Prostate gland (tissue), 2 donors: ENCODE measurements around the gene CPM. TPM values are rescaled to one million over a fixed set of nuclear protein-coding genes. Genes with fewer than 3 reads are reported as not detected.

Experiments used
- DNase-seq: peaks from one replicate; pipeline ENCODE4 v3.0.0-alpha.2; 2019; ENCODE audit warnings: low spot score
- H3K27ac ChIP-seq, 2 donors: fragments of 200-600 bp; sonication (generic); 2 replicates each; pipeline ENCODE4 v1.5.1; 2017 to 2019
- H3K27me3 ChIP-seq: fragments of 200-600 bp; sonication (generic); replicated peaks from 2 replicates; pipeline ENCODE4 v1.5.1; 2019; ENCODE audit not compliant: insufficient read depth
- H3K36me3 ChIP-seq, 2 donors: fragments of 200-600 bp; sonication (generic); 1 replicate in 1 of 2; 2 replicates in 1 of 2; pipeline versions ENCODE4 v1.5.1 to v1.8.1; 2017 to 2019
- H3K4me1 ChIP-seq: fragments of 200-600 bp; sonication (generic); replicated peaks from 2 replicates; pipeline ENCODE4 v1.5.1; 2019
- H3K4me3 ChIP-seq, 2 donors: fragments of 200-600 bp; sonication (generic); 2 replicates each; pipeline ENCODE4 v1.5.1; 2017 to 2019
- H3K9me3 ChIP-seq: fragments of 200-600 bp; sonication (generic); 2 replicates; pipeline ENCODE4 v1.5.1; 2017
- POLR2A ChIP-seq: fragments of 450-650 bp; IDR thresholded peaks from one replicate; pipeline ENCODE4 v1.6.1; 2016; ENCODE audit warnings: antibody characterized with exemption, mild to moderate bottlenecking
- POLR2AphosphoS5 ChIP-seq: sonication (generic); formaldehyde crosslinking; IDR thresholded peaks from one replicate; pipeline ENCODE4 v1.6.1; 2017; ENCODE audit warnings: antibody characterized with exemption
- WGBS: methylation state at CpG from one replicate; pipeline ENCODE4 v1.1.5; 2018; 5-methylcytosine and 5-hydroxymethylcytosine counted together
- intact Hi-C: fragments of 100-400 bp; cut with DNase I; formaldehyde crosslinking; loops from one replicate; pipeline ENCODE4 v1.14.2; 2022
- total RNA-seq, 2 donors: library from RNA; depleted of rRNA; stranded (reverse); fragments of >200 nt; gene quantifications; one replicate each; pipeline ENCODE4 v1.1.0, GENCODE V29; 2016
- TF ChIP-seq, protein P1 (sequence below), 4 experiments: fragments of 200-600 bp in 2 of 4; fragments of 450-650 bp in 2 of 4; sonication (generic) in 2 of 4; IDR thresholded peaks; 1 replicate in 3 of 4; 2 replicates in 1 of 4; pipeline ENCODE4 v1.5.1; 2016 to 2019; ENCODE audit warnings: antibody characterized with exemption in 4 of 4, mild to moderate bottlenecking in 2 of 4, moderate library complexity in 2 of 4

Gene CPM
- total RNA-seq, 2 donors from 2014 or later: 68.4 TPM

DNA sequence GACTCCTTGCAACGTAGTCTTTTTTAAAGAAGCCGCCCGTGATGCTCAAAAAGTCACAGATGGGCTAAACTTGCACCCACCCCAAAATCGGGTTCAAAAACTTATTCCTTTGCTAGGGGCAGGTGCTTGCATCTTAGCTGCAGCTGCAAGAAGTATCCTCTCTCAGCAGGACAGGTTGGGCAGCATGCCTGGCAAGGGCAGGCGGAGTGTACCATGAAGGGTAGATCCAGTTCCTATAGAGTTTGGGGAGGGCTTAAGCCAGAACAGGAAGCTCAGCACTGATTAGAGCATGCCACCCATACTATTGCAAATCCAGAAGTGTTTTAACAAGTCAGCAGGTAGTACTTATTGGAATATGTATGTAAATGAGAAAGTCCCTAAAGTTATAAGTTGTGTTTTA is 48.7 kb downstream of the CPM start:
- H3K27ac ChIP-seq: no peak overlapping the region
- intact Hi-C loops: no loop called here
- WGBS: 33% methylated on average over 5 of the region's 5 CpGs
- H3K9me3 ChIP-seq: no peaks in the 10 kb centered on the region
- H3K36me3 ChIP-seq: no peaks in the 10 kb centered on the region
- H3K4me1 ChIP-seq: no peaks in the 10 kb centered on the region
- DNase-seq: peak; percentile 17
- no peaks in the 10 kb centered on the region for H3K27me3 ChIP-seq
- TF ChIP-seq, protein P1, sequence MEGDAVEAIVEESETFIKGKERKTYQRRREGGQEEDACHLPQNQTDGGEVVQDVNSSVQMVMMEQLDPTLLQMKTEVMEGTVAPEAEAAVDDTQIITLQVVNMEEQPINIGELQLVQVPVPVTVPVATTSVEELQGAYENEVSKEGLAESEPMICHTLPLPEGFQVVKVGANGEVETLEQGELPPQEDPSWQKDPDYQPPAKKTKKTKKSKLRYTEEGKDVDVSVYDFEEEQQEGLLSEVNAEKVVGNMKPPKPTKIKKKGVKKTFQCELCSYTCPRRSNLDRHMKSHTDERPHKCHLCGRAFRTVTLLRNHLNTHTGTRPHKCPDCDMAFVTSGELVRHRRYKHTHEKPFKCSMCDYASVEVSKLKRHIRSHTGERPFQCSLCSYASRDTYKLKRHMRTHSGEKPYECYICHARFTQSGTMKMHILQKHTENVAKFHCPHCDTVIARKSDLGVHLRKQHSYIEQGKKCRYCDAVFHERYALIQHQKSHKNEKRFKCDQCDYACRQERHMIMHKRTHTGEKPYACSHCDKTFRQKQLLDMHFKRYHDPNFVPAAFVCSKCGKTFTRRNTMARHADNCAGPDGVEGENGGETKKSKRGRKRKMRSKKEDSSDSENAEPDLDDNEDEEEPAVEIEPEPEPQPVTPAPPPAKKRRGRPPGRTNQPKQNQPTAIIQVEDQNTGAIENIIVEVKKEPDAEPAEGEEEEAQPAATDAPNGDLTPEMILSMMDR (IDR thresholded peaks at IDR 0.05): no peak
- TF ChIP-seq POLR2A (no peak), POLR2AphosphoS5 (no peak)
- no peak overlapping the region for H3K4me3 ChIP-seq

DNA sequence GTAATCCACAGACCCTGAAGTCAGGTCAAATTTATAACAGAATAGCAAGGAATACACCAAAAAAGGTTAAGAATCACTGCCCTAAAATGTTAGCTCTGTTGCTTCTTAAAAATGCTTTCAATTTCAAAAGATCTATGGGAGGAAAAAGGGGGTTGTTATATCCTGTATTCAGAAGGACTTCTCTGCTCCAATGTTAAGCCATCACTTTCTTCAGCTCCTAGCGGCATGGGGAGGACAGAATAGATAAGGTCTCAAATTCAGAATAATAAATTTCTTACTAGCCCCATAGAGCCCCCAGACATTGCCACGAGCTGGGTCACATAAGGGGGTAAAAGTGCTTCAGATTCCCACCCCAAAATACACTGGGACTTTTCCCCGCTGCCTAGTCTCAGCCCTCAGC is 49.8 kb downstream of the CPM start:
- Histone ChIP-seq H3K27ac (no peak overlapping the region), H3K36me3 (no peaks in the 10 kb centered on the region), H3K9me3 (no peaks in the 10 kb centered on the region), H3K27me3 (no peaks in the 10 kb centered on the region), H3K4me3 (no peak overlapping the region), H3K4me1 (no peaks in the 10 kb centered on the region)
- TF ChIP-seq POLR2AphosphoS5 (no peak), POLR2A (no peak)
- TF ChIP-seq, protein P1 (IDR thresholded peaks at IDR 0.05): no peak
- intact Hi-C loops: no loop called here
- WGBS: 91% methylated on average over 3 of the region's 3 CpGs
- DNase-seq: no peak

DNA sequence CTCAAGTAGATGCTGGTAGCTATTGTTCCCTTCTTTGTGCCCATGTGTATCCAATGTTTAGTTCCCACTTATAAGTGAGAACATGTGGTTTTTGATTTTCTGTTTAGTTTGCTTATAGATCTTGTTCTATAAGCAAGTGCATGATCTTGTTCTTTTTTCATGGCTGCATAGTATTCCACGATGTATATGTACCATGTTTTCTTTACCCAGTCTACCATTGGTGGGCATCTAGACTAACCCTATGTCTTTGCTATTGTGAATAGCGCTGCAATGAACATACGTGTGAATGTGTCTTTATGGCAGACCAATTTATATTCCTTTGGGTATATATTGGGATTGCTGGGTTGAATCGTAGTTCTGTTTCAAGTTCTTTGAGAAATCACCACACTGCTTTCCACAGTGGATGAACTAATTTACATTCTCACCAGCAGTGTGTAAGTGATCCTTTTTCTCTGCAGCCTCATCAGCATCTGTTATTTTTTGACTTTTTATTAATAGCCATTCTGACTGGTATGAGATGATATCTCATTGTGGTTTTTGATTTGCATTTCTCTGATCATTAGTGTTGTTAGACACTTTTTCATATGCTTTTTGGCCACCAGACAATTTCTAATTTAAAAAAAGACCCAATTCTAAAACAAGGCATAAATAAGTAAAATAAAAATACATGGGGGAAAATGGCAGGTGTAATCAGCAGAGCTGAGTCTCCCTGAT is 50.6 kb downstream of the CPM start:
- H3K27me3 ChIP-seq: no peaks in the 10 kb centered on the region
- H3K27ac ChIP-seq: no peak overlapping the region
- H3K4me1 ChIP-seq: no peaks in the 10 kb centered on the region
- no peaks in the 10 kb centered on the region for H3K9me3 ChIP-seq
- DNase-seq: no peak
- no peak overlapping the region for H3K4me3 ChIP-seq
- H3K36me3 ChIP-seq: no peaks in the 10 kb centered on the region
- intact Hi-C loops: no loop called here
- TF ChIP-seq POLR2A (no peak), POLR2AphosphoS5 (no peak)
- TF ChIP-seq, protein P1 (IDR thresholded peaks at IDR 0.05): no peak
- over 99% methylated on average over 4 of the region's 4 CpGs for WGBS

DNA sequence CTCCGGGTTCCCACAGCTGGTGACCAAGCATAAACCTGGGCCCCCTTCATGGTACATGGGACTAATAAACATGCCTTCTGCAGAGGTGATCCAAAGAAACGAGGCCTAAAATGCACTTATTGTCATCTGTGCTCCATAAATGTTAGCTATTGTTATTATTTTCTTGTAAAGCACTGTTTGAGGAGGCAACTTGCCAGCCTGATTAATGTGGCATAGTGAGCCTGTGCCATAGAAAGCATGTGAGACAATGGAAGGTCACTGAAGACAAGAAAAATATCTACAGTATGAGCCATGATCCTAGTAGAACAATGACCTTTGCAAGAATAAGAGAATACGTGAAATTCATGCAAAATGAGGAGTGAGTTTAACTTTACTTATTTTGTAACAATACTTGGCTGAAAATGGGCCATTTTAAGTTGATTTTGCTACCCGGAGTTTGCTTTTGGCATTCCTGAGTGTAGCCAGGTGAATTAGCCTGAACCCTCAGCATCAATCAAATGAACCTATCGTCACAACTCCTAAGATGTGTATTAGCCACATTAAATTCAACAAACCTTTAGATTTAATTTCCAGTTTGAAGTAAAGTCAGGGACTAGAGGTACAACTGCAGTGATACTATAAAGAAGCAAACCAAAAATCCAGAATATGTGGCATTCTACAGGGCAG is 52.2 kb downstream of the CPM start:
- Histone ChIP-seq H3K4me3 (no peak overlapping the region), H3K27me3 (no peaks in the 10 kb centered on the region), H3K9me3 (no peaks in the 10 kb centered on the region), H3K27ac (no peak overlapping the region), H3K4me1 (no peaks in the 10 kb centered on the region), H3K36me3 (no peaks in the 10 kb centered on the region)
- DNase-seq: peak; percentile 17
- TF ChIP-seq, protein P1 (IDR thresholded peaks at IDR 0.05): no peak
- WGBS: 47% methylated on average over 5 of the region's 5 CpGs
- intact Hi-C loops: no loop called here

DNA sequence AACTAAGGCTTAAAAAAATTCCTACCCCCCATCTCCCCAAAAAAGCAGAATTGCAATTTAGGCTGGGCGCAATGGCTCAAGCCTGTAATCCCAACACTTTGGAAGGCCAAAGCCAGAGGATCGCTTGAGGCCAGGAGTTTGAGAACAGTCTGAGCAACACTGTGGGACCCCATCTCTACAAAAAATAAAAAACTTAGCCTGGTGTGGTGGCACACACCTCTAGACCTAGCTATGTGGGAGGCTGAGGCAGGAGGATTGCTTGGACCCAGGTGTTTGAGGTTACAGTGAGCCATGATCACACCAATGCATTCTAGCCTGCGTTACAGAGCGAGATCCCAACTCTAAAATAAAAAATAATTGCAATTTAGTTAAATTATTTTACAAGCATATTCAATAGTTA is 54.1 kb downstream of the CPM start:
- DNase-seq: no peak
- Histone ChIP-seq H3K9me3 (no peaks in the 10 kb centered on the region), H3K4me3 (no peak overlapping the region), H3K36me3 (no peaks in the 10 kb centered on the region), H3K4me1 (no peaks in the 10 kb centered on the region), H3K27ac (no peak overlapping the region), H3K27me3 (no peaks in the 10 kb centered on the region)
- intact Hi-C loops: no loop called here
- 95% methylated on average over 4 of the region's 4 CpGs for WGBS
- TF ChIP-seq POLR2AphosphoS5 (no peak), POLR2A (no peak)
- TF ChIP-seq, protein P1 (IDR thresholded peaks at IDR 0.05): no peak
